CD4-positive, alpha-beta T cell treated with Interferon alpha-2 for 1 hour (primary cell): ENCODE data around the gene QRICH1.
A peak's percentile ranks its signal among the peaks of the same experiment; 100 is the strongest.

ENCODE experiments used
- DNase-seq, 2 donors: peaks; one replicate each; pipeline ENCODE4 v3.0.0-alpha.2; 2020 to 2022

QRICH1 gene

DNA sequence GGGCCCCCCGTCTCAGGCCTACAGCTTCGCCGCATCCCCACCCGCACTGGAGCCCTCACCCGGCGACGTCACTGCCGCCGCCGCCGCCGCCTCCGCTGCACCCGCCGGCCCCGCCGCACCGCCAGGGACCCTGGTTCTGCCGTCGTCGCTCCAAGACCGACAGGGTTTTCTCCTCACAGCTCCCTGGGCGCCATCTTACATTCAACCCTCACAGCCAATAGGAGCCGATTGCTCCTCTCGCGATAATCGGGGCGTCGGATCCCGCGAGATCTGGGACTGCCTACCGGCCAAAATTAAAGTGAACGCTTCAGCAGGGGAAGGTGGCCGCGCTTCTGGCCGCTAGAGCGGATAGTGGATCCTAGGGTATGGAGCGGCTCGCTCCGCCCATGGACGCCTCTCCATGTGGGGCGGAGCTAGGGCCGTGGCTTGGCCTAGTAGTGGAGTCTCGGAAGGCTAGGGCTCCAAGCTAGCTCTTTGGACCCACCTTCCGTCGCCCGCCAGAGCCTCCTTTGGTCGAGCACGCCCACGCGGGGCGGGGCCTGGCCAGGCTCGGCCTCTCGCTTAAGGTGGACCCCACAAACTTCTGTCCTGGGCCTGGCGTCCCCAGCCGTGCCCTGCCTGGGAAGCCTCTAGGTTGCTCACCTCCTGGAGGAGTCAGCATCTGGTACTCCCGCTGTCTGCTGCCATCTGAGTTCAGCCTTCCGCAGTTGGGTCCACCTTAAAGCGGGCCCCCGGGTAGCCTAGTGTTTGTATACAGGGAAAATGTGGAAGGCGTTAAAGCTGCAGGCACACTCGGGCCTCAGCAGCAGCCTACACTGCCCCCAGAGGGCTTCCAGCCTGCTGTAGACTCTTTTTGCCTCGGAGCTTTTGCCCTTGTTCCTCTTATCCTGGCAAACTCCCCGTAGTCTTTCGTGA lies at the start of gene QRICH1:
Gene QRICH1 (minus strand): TSS at position 219 of the 915 bp plus-strand sequence. CDS start 17,054 bp downstream, outside the sequence.
- peak; percentile 96 to 98 for DNase-seq

DNA sequence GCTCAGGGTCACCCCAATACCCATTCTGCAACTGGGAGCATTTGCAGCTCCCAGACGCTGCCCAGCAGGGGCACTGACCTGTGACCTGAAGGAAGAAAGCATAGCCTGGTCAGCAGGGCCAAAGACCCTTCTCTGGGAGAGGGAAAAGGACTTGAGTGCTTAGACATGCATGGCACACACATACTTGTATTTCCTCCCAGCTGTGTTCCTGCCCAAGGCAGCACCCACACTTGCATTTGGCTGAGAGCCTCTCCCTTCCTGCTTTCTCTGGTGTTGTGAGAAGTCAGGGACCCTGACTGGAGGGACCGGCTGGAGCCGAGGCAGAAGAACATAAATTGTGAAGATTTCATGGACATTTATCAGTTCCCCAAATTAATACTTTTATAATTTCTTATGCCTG lies 46.2 kb upstream of the QRICH1 start:
- no peak for DNase-seq

DNA sequence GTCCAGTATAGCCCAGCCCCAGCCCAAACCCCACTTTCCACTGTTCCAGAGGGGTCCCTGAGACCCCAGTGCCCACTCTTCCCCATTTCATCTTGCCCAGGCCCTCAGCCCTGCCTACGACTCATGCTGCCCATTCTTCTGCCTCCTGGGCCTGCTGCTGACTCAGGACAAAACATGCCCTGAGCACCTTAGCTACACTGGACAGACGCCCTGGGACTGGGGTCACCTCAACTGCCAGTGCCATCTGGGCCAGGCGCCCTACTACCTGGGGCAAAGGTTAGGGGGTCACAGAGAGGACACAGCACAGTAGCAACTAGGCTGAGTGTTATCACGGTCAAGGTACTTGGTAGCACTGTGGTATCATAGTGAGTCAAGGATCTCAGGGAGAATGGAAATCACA lies 41.6 kb upstream of the QRICH1 start:
- no peak for DNase-seq

DNA sequence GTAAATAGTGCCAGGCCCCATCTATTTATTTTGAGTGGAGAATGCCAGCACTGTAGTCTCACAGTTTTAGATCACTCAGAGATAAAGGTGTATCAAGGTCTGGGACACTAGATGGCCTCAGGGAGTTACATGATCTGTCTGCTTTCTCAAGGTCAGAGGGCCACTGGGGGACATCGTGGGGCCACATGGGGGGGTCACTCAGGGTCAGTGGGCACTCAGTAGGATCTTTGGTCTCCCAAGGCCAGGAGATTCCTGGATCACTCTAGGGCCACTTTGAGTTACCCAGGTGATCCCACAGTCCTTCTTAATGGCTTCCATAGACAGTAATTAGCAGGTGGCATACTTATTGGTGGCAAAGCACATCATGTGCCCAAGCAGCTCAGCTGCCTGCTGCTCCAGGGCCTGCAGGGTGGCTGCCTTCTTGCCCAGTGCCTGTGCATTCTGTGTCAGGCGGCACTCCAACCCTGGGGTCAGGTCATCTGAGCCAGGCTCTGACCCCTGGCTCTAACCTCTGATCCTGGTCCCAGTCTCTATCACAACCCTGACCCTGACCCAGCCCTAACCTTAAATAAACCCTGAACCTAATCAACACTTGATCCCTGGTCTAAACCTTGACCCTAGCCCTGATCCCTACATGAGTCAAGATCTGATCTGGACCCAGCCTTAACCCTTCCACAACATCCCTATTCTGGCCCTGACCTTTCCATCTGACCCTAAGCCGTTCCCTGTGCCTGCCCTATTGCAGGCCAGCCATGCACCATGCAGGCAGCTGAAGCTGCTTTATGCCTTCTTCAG lies 40.8 kb upstream of the QRICH1 start:
- no peak for DNase-seq

GRCh38 chr3:49133226-49133951 lies 39.5 kb upstream of the QRICH1 start:
- no peak for DNase-seq

DNA sequence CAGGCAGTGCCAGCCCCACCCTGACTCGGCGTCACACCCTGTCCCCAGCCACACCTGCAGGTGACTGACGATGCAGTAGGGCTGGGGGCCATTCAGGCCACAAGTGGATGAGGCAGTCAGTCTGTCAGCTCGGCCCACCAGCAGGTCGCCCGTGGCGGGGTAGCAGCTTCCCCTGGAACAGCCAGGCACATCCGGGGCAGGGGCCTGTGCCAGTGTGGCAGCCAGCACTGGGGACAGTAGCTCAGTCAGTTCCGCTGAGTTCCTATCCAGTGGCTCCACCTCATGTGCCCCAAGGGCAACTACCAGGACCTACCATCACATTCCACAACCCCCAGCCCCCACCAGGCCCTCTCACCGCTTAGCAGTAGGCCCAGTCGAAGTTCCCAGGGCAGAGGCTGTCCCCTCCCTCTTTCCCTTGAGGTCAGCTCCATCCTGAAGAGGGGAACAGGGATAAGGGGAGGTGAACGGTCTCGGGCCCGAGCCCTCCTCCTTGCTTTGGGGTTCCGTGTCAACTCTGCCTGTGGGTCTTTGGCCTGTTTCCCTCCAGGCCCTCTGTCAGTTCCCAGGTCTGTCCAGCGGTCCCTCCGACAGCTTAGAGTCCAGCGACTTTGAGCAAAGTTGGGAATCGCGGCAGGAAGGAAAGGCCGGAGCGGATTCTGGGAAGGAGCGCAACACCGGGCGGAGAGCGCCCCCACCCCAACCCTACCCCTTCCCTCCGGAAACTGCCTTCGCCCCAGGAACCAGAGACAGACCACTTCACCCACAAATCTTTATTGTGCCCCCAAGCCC lies 38.8 kb upstream of the QRICH1 start, which contains the start of gene LAMB2:
Gene LAMB2 (minus strand): TSS at position 614 of the 789 bp plus-strand sequence. CDS start 183 bp downstream, at position 431.
- no peak for DNase-seq

- DNase-seq = no peak
Observed at GRCh38 chr3:49132073-49132436, 38.2 kb upstream of the QRICH1 start.

DNA sequence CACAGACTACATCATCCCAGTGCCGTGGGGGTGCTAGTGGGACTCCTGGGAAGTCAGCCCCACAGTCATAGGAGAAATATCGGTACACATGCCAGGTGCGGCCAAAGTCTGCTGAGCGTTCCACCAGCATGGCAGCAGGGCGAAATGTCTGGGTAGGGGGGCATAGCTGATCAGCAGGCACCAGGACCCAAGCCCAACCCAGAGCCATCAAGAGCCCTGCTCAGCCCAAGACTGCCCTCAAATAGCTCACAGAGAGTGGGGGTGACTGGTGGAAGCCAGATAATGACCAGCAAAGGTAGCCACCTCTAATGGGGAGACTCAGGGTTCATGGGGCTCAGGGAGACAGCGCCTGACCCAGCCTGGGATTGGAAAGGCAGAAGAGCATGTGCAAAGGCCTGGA lies 37.7 kb upstream of the QRICH1 start:
- no peak for DNase-seq

DNA sequence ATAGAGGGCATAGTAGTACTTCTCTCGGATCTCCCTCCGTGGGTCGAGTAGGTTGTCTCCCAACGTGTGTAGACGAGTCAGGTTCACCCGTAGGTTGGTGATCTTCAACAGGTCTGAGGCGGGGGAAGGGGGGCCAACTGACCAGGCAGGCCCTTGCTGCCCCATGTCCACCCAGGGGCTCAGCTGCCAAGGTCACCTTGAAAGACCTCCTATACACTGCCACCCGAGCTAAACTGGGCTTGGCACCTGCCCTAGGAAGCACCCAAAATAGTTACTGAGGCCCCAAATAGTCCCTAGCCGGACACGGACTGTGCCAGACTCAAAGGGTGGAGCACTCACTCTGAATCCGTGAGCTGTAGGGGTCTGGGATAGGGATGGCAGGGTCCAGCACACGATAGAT lies 37.2 kb upstream of the QRICH1 start:
- DNase-seq = no peak

- DNase-seq = no peak
Observed at GRCh38 chr3:49124991-49125670, 31.3 kb upstream of the QRICH1 start.

- DNase-seq = no peak
Observed at GRCh38 chr3:49124203-49124602, 30.3 kb upstream of the QRICH1 start.

DNA sequence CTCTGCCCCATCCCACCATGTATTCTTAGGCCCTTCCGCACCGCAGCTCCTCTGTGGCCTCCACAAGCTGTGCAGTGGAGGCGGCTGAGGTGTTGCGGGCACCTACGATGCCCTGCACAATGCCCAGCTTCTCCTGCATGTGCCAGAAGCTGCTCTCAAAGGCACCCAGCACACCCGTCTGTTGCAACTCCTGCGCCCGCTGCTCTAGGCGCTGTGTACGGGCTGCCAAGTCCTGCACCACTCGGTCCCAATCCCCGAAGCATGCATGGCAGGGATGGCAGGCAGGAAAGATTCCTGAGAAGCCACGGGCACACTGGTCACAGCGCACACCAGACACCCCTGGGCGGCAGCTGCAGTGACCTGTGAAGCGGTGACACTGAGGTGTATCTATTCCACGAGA lies 29.8 kb upstream of the QRICH1 start:
- no peak for DNase-seq

GRCh38 chr3:49122886-49123545 lies 29.1 kb upstream of the QRICH1 start:
- no peak for DNase-seq

DNA sequence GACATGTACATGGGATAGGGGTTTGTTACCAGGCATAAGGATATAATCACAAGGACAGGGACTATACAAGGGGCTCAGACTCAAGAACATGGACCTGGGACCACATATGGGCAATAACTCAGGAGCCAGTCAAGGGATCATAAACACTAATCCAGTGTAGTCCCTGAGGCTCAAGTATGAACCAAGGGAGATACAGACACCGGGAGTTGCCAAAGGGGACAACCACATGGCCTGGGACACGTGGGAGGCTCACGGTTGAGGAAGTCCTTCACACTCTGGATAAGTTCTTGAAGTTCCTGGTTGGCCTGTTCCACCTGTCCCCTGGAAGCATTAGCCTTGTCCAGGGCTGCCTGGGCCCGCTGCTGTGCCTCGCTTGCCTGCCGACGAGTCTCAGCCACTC lies 28.6 kb upstream of the QRICH1 start:
- DNase-seq = no peak

- no peak for DNase-seq
Observed at GRCh38 chr3:49122022-49122421, 28.2 kb upstream of the QRICH1 start.

DNA sequence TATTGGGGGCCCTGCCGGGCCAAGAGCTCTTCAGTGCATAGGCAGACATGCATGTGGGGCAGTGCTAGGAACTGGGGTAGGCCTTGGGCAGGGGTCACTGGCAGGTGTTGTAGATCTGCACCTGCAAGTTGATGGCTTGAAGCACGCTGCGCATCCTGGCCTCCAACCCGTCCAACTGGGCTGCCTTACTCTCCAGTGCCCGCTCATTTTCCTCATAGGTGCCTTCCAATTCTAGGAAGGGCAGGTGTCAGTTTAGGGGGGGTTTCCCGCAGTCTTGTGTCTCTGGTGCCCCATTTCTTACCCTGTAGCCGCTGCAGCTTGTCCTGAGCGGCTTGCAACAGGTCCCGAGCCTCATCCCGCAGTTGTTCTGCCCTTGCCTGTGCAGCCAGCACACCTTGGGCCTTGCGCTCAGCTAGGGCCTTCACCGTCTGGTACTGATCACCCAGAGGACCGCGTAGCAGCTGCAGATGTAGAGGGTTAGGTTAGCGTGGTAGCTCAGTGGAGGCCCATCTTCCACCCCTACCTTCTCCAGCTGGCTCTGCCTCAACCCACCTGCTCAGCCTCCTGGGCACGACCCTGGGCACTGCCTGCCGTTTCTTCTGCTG lies 27.4 kb upstream of the QRICH1 start:
- no peak for DNase-seq

- peak; percentile 95 to 97 for DNase-seq
Observed at GRCh38 chr3:49120438-49121131, 26.7 kb upstream of the QRICH1 start, which contains the start of gene USP19. Gene USP19 (minus strand): TSS chr3:49120823. CDS start chr3:49119145, 1,678 bp downstream.

- DNase-seq = peak in 1 of 2 donors; percentile 27
Observed at GRCh38 chr3:49120096-49120437, 26.2 kb upstream of the QRICH1 start.

GRCh38 chr3:49119439-49119838 lies 25.6 kb upstream of the QRICH1 start:
- no peak for DNase-seq

DNA sequence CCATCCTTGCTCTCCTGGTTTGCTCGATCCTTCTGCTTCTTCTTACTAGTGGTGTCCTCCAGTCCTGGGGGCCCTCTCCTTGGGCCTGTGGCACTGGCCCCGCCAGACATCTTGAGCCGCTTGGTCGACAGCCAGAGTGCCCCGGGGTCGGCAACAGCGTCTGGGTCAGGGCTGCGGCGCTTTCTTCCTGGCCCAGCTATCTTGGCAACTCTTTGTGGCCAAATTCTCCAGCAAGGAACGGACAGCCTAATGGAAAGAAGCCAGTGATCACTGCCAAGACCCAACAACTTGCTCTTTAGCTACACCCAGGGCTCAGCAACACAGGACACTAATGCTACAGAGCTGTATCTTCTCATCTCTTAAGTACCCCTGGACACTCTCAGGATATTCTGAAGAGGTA lies 25.2 kb upstream of the QRICH1 start:
- DNase-seq = no peak
